Skeletal muscle tissue (tissue), 4 donors: ENCODE measurements around the gene OR11H7. TPM values are rescaled to one million over a fixed set of nuclear protein-coding genes. Genes with fewer than 3 reads are reported as not detected.
"Not testable (repeated sequence)": the region's sequence is repeated elsewhere in the genome, so short reads cannot be mapped to it uniquely, and the experiment has no call there.

Source experiments
- H3K27ac ChIP-seq: one replicate; pipeline ENCODE4 v1.7.0; 2013; ENCODE audit warnings: mild to moderate bottlenecking, low read depth, low read length, inconsistent platforms
- H3K27me3 ChIP-seq, 3 donors: one replicate each; pipeline ENCODE4 v1.7.0; 2013; ENCODE audit warnings: low read length in 3 of 3; ENCODE audit not compliant: control insufficient read depth in 3 of 3, insufficient read depth in 3 of 3
- H3K36me3 ChIP-seq, 3 donors: one replicate each; pipeline ENCODE4 v1.7.0; 2013; ENCODE audit warnings: low read length in 3 of 3; ENCODE audit not compliant: control insufficient read depth in 3 of 3, insufficient read depth in 3 of 3
- H3K4me1 ChIP-seq, 3 donors: one replicate each; pipeline ENCODE4 v1.7.0; 2013; ENCODE audit warnings: low read length in 3 of 3, mild to moderate bottlenecking in 3 of 3; ENCODE audit not compliant: control insufficient read depth in 3 of 3, insufficient read depth in 3 of 3
- H3K4me3 ChIP-seq, 3 donors: one replicate each; pipeline ENCODE4 v1.7.0; 2013; ENCODE audit warnings: low read length in 3 of 3
- H3K9ac ChIP-seq, 3 donors: one replicate each; pipeline ENCODE4 v1.7.0; 2013; ENCODE audit warnings: low read length in 3 of 3, mild to moderate bottlenecking in 3 of 3, moderate library complexity in 2 of 3, low read depth in 1 of 3
- H3K9me3 ChIP-seq, 3 donors: one replicate each; pipeline ENCODE4 v1.7.0; 2013; ENCODE audit warnings: low read length in 3 of 3; ENCODE audit not compliant: control insufficient read depth in 3 of 3
- total RNA-seq: library from RNA; depleted of rRNA; stranded (reverse); fragments of >200 nt; gene quantifications from one replicate; pipeline ENCODE4 v1.2.3, GENCODE V29; 2014
- donor health status: Osteomylitis.

OR11H7 gene
- not detected for total RNA-seq

DNA sequence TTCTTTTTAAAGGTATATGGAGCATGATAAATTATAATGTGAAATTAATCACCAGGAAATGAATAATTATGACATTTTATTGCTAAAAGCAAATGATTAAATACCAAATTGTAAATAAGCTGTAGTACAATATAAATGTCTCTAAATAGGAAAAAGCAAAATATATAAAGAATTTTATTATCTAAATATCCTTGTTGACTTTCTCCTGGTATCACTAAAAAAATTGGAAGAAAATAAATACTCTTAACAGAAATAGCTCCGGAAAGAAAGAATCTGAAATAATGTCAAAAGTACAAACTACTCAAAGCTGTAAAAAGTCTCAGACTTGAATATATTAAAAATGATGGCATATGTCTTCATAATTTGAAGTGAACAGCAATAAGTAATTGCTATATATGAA lies at the start of gene OR11H7:
Gene OR11H7, plus strand, starts transcription at position 301 of the 400 bp plus-strand sequence.
- no peaks in the 10 kb centered on the region for H3K9me3 ChIP-seq
- H3K27me3 ChIP-seq = no peaks in the 10 kb centered on the region
- H3K4me3 ChIP-seq = no peak within 1 kb of the TSS
- no peaks in the 10 kb centered on the region for H3K4me1 ChIP-seq
- H3K9ac ChIP-seq = no peak within 1 kb of the TSS
- no peaks in the 10 kb centered on the region for H3K36me3 ChIP-seq
- H3K27ac ChIP-seq = no peak within 1 kb of the TSS

GRCh38 chr14:20179218-20179617 lies 49.6 kb upstream of the OR11H7 start:
- H3K4me1 ChIP-seq = no peaks in the 10 kb centered on the region
- H3K27me3 ChIP-seq = no peaks in the 10 kb centered on the region
- no peaks in the 10 kb centered on the region for H3K36me3 ChIP-seq
- H3K9me3 ChIP-seq = no peaks in the 10 kb centered on the region
- no peak overlapping the region for H3K27ac ChIP-seq
- no peak overlapping the region for H3K4me3 ChIP-seq
- H3K9ac ChIP-seq = no peak overlapping the region

- H3K9me3 ChIP-seq = no peaks in the 10 kb centered on the region
- H3K9ac ChIP-seq = no peak overlapping the region
- no peaks in the 10 kb centered on the region for H3K27me3 ChIP-seq
- H3K27ac ChIP-seq = no peak overlapping the region
- H3K36me3 ChIP-seq = no peaks in the 10 kb centered on the region
- no peaks in the 10 kb centered on the region for H3K4me1 ChIP-seq
- no peak overlapping the region for H3K4me3 ChIP-seq
Measured at GRCh38 chr14:20179880-20180279, 48.9 kb upstream of the OR11H7 start.

DNA sequence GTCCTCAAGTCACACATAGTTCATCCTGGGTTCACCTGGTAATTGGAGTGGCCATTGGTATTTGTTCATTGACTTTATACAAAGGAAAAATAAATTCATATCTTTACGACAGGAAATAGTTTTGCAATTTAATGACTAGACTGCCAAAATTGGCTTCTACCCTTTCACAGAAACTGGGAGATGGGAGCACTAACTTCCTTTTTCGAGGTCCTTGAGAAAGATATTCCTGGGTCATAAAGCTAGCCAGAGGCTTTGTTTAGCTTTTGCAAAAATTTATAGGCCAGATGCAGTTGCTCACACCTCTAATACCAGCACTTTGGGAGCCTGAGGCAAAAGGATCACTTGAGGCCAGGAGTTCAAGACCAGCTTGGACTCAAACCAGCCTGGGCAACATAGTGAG lies 48.3 kb upstream of the OR11H7 start:
- H3K4me1 ChIP-seq = no peaks in the 10 kb centered on the region
- H3K9ac ChIP-seq = no peak overlapping the region

DNA sequence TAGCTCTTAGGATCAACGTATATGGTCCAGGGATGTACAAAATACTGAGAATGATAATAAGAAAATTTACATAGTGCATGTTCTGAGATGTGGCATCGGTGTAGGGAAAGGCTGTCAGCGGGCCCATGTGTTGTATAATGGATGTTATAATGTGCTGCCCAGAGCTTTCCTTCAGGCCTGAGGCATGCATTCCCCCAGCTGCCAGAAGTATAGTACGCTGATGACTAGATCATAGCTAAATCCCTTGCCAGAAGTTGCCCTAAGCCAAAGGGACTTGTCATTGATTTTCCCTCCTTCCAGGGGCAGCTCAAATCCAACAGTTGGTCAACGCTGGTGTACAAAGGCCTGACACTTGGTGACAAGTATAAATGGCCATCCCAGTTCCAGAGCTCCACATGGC lies 44.6 kb upstream of the OR11H7 start:
- no peak overlapping the region for H3K9ac ChIP-seq
- H3K9me3 ChIP-seq = no peaks in the 10 kb centered on the region
- H3K27ac ChIP-seq = no peak overlapping the region
- H3K4me3 ChIP-seq = no peak overlapping the region
- H3K27me3 ChIP-seq = no peaks in the 10 kb centered on the region
- H3K36me3 ChIP-seq = no peaks in the 10 kb centered on the region
- H3K4me1 ChIP-seq = no peaks in the 10 kb centered on the region

More for the DNA sequence above, 48.3 kb upstream of the OR11H7 start:
- Histone ChIP-seq H3K27me3 (no peaks in the 10 kb centered on the region), H3K36me3 (no peaks in the 10 kb centered on the region), H3K9me3 (no peaks in the 10 kb centered on the region), H3K4me3 (no peak overlapping the region), H3K27ac (no peak overlapping the region)

DNA sequence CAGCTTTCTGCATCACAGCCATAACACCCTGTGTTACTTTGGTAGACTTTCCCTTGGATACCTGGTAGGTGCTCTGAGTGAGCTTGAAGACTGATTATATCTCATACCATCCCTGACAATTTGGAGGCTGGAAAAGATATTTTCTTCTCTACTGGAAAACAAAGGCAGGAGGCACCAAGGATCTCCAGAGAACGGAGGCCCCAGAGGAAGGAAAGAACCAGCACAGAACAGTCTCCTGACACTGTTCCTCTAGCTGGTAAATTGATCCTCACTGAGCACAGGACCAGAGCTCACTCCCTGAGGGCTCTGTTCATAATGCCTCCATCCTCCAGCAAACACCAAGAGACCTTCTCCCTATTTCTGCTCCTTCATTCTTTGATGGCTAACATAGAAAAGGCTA lies 38.2 kb upstream of the OR11H7 start, which contains the start of gene OR11G2:
Gene OR11G2, plus strand, starts transcription at position 301 of the 400 bp plus-strand sequence. CDS start 6,542 bp downstream, outside the sequence.
- Histone ChIP-seq H3K9ac (no peak within 1 kb of the TSS), H3K27me3 (no peaks in the 10 kb centered on the region), H3K27ac (no peak within 1 kb of the TSS), H3K4me1 (no peaks in the 10 kb centered on the region), H3K4me3 (no peak within 1 kb of the TSS), H3K9me3 (no peaks in the 10 kb centered on the region), H3K36me3 (no peaks in the 10 kb centered on the region)

GRCh38 chr14:20191396-20191795 lies 37.4 kb upstream of the OR11H7 start:
- H3K9ac ChIP-seq = no peak overlapping the region
- no peaks in the 10 kb centered on the region for H3K4me1 ChIP-seq
- no peaks in the 10 kb centered on the region for H3K9me3 ChIP-seq
- no peaks in the 10 kb centered on the region for H3K27me3 ChIP-seq
- H3K27ac ChIP-seq = no peak overlapping the region
- H3K36me3 ChIP-seq = no peaks in the 10 kb centered on the region
- H3K4me3 ChIP-seq = no peak overlapping the region

DNA sequence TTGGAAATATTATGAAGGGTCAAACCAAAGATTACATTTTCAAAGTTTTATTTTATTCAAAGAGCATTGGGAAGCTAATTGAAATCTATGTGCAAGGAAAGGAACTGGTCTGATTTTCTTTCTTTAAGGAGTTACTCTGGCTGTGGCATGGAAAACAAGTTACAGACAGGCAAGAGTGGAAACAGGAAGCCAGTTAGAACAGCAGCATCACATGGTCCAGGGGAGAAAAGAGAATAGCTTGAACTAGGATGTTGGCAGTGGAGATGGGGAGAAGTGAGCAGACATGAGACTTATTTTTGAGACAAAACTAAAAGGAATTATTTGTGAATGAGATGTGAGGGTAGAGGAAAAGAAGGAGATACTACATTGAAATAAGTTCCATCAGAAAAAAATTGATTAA lies 34.7 kb upstream of the OR11H7 start:
- no peaks in the 10 kb centered on the region for H3K36me3 ChIP-seq
- no peaks in the 10 kb centered on the region for H3K4me1 ChIP-seq
- no peak overlapping the region for H3K4me3 ChIP-seq
- no peaks in the 10 kb centered on the region for H3K27me3 ChIP-seq
- H3K27ac ChIP-seq = no peak overlapping the region
- H3K9ac ChIP-seq = no peak overlapping the region
- no peaks in the 10 kb centered on the region for H3K9me3 ChIP-seq

DNA sequence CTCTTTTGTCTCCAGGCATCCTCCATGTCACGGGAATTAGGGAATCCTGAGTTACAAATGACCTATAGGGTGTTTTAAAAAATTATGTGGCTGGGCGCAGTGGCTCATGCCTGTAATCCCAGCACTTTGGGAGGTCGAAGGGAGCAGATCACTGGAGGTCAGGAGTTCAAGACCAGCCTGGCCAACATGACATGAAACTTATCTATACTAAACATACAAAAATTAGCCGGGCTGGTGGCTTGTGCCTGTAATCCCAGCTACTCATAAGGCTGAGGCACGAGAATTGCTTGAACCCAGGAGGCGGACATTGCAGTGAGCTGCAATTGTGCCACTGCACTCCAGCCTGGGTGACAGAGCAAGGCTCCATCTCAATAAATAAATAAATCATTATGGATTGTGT lies 33.6 kb upstream of the OR11H7 start:
- not testable (repeated sequence) for H3K4me1 ChIP-seq, H3K4me3 ChIP-seq, H3K9ac ChIP-seq, H3K27ac ChIP-seq, H3K9me3 ChIP-seq, H3K27me3 ChIP-seq, H3K36me3 ChIP-seq

DNA sequence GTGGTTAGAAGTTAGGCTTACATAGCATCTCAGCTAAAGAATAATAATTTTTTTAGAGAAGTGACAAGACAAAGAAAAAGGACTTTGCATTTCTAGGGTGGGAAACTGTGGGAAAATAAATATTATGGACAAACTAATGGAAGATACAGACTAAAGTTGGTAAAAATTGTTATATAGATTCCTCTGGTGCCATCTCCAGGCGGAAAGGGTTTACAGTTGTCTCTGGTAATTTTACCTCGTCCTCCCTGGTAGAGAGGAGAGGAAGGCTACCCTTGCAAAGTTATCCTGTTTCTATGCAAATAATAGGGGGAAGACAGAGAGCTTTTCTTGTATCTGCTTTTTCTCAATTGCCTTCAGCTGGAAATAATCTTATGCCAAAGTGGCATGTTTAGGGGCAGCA lies 32.9 kb upstream of the OR11H7 start:
- Histone ChIP-seq H3K4me3 (no peak overlapping the region), H3K9ac (no peak overlapping the region), H3K27me3 (no peaks in the 10 kb centered on the region), H3K4me1 (no peaks in the 10 kb centered on the region), H3K9me3 (no peaks in the 10 kb centered on the region), H3K27ac (no peak overlapping the region), H3K36me3 (no peaks in the 10 kb centered on the region)

- no peaks in the 10 kb centered on the region for H3K36me3 ChIP-seq
- H3K9me3 ChIP-seq = no peaks in the 10 kb centered on the region
- no peaks in the 10 kb centered on the region for H3K4me1 ChIP-seq
- no peak overlapping the region for H3K27ac ChIP-seq
- H3K27me3 ChIP-seq = no peaks in the 10 kb centered on the region
- H3K9ac ChIP-seq = no peak overlapping the region
- H3K4me3 ChIP-seq = no peak overlapping the region
Measured at GRCh38 chr14:20197459-20197858, 31.3 kb upstream of the OR11H7 start.
